Trophoblast cell (in vitro differentiated cells and primary cell): Measurements from ENCODE around the gene OLFM2. TPM values are rescaled to one million over a fixed set of nuclear protein-coding genes. Genes with fewer than 3 reads are reported as not detected.

Source experiments
- DNase-seq, 2 donors: peaks; one replicate each; pipeline ENCODE4 v3.0.0-alpha.2; 2016
- H2AFZ ChIP-seq: 2 replicates; pipeline ENCODE4 v1.6.1; 2013; ENCODE audit warnings: low read length, moderate library complexity, mild to moderate bottlenecking; ENCODE audit not compliant: insufficient read depth, poor library complexity
- H2AK5ac ChIP-seq: 2 replicates; pipeline ENCODE4 v1.6.1; 2013; ENCODE audit warnings: mild to moderate bottlenecking, low read length
- H2BK120ac ChIP-seq: 2 replicates; pipeline ENCODE4 v1.6.1; 2013; ENCODE audit warnings: low read length, mild to moderate bottlenecking, moderate library complexity; ENCODE audit not compliant: insufficient read depth, poor library complexity
- H2BK12ac ChIP-seq: 2 replicates; pipeline ENCODE4 v1.6.1; 2013; ENCODE audit warnings: mild to moderate bottlenecking, low read length, moderate library complexity
- H2BK5ac ChIP-seq: 2 replicates; pipeline ENCODE4 v1.6.1; 2013; ENCODE audit warnings: low read length, low read depth, moderate library complexity, mild to moderate bottlenecking; ENCODE audit not compliant: poor library complexity
- H3K14ac ChIP-seq: 2 replicates; pipeline ENCODE4 v1.6.1; 2013; ENCODE audit warnings: mild to moderate bottlenecking, low read length
- H3K18ac ChIP-seq: 2 replicates; pipeline ENCODE4 v1.6.1; 2013; ENCODE audit warnings: mild to moderate bottlenecking, low read length
- H3K23ac ChIP-seq: 2 replicates; pipeline ENCODE4 v1.6.1; 2013; ENCODE audit warnings: low read length
- H3K27ac ChIP-seq: 2 replicates; pipeline ENCODE4 v1.5.1; 2013; ENCODE audit warnings: low read depth, mild to moderate bottlenecking, inconsistent platforms, low read length, moderate library complexity
- H3K27me3 ChIP-seq: 2 replicates; pipeline ENCODE4 v1.6.1; 2013; ENCODE audit warnings: inconsistent platforms, mild to moderate bottlenecking, low read length, moderate library complexity; ENCODE audit not compliant: insufficient read depth
- H3K36me3 ChIP-seq, 2 experiments: 1 replicate in 1 of 2; 2 replicates in 1 of 2; pipeline ENCODE4 v1.6.1; 2013; ENCODE audit warnings: low read length in 2 of 2, mild to moderate bottlenecking in 2 of 2, moderate library complexity in 1 of 2; ENCODE audit not compliant: insufficient read depth in 2 of 2, control insufficient read depth in 1 of 2
- H3K4ac ChIP-seq: 2 replicates; pipeline ENCODE4 v1.6.1; 2013; ENCODE audit warnings: low read depth, mild to moderate bottlenecking, low read length, moderate library complexity
- H3K4me1 ChIP-seq, 2 experiments: 1 replicate in 1 of 2; 2 replicates in 1 of 2; pipeline ENCODE4 v1.6.1; 2013; ENCODE audit warnings: low read length in 2 of 2, mild to moderate bottlenecking in 2 of 2, moderate library complexity in 1 of 2; ENCODE audit not compliant: insufficient read depth in 2 of 2, control insufficient read depth in 1 of 2
- H3K4me2 ChIP-seq: 2 replicates; pipeline ENCODE4 v1.6.1; 2013; ENCODE audit warnings: inconsistent platforms, mild to moderate bottlenecking, low read length, moderate library complexity
- H3K4me3 ChIP-seq: 2 replicates; pipeline ENCODE4 v1.5.1; 2013; ENCODE audit warnings: mild to moderate bottlenecking, low read depth, low read length, inconsistent platforms
- H3K79me1 ChIP-seq: one replicate; pipeline ENCODE4 v1.6.1; 2013; ENCODE audit warnings: low read length
- H3K79me2 ChIP-seq: 2 replicates; pipeline ENCODE4 v1.6.1; 2013; ENCODE audit warnings: low read length, mild to moderate bottlenecking; ENCODE audit not compliant: control insufficient read depth, insufficient read depth, poor library complexity
- H3K9ac ChIP-seq: 2 replicates; pipeline ENCODE4 v1.6.1; 2013; ENCODE audit warnings: mild to moderate bottlenecking, low read length
- H3K9me3 ChIP-seq: 2 replicates; pipeline ENCODE4 v1.6.1; 2013; ENCODE audit warnings: low read depth, mild to moderate bottlenecking, control low read depth, inconsistent platforms, low read length; ENCODE audit not compliant: insufficient read depth
- H4K12ac ChIP-seq: 2 replicates; pipeline ENCODE4 v1.6.1; 2013; ENCODE audit warnings: low read depth, mild to moderate bottlenecking, low read length, moderate library complexity
- H4K8ac ChIP-seq: 2 replicates; pipeline ENCODE4 v1.6.1; 2013; ENCODE audit warnings: low read depth, mild to moderate bottlenecking, low read length, moderate library complexity
- H4K91ac ChIP-seq: one replicate; pipeline ENCODE4 v1.6.1; 2013; ENCODE audit warnings: low read depth, mild to moderate bottlenecking, low read length, moderate library complexity
- WGBS: extraction: QIAGEN DNeasy Blood & Tissue Kit; methylation state at CpG from one replicate; pipeline ENCODE4 v1.1.7; 2013; ENCODE audit warnings: missing lambda C conversion rate; ENCODE audit not compliant: insufficient read length, insufficient coverage; ENCODE audit errors: extremely low coverage; 5-methylcytosine and 5-hydroxymethylcytosine counted together
- polyA plus RNA-seq: library from polyadenylated mRNA; stranded (reverse); fragments of 200-250 nt; gene quantifications from 2 replicates; pipeline ENCODE4 v1.2.3, GENCODE V29; 2013

OLFM2 gene
- polyA plus RNA-seq, result 14.6 and 15.9 TPM in 2 replicates

- Histone ChIP-seq H3K4me3 (peak within 1 kb of the TSS; percentile 69), H3K79me1 (peaks cover 2% of the 10 kb centered on the region), H2BK120ac (no peak within 1 kb of the TSS), H3K23ac (peak within 1 kb of the TSS; percentile 49), H3K27ac (no peak within 1 kb of the TSS), H4K91ac (peak within 1 kb of the TSS; percentile 51), H3K9ac (no peak within 1 kb of the TSS), H4K12ac (peak within 1 kb of the TSS; percentile 71), H3K79me2 (no peaks in the 10 kb centered on the region), H3K36me3 (no peaks in the 10 kb centered on the region), H3K14ac (no peak within 1 kb of the TSS), H3K4me2 (peak within 1 kb of the TSS; percentile 69), H2BK5ac (no peak within 1 kb of the TSS), H4K8ac (peak within 1 kb of the TSS; percentile 55), H3K18ac (no peak within 1 kb of the TSS), H3K27me3 (peaks cover 10% of the 10 kb centered on the region), H3K4ac (no peak within 1 kb of the TSS), H2BK12ac (no peak within 1 kb of the TSS), H3K9me3 (peaks cover 2% of the 10 kb centered on the region), H2AFZ (peak within 1 kb of the TSS; percentile 89), H3K4me1 (peaks cover 6% of the 10 kb centered on the region in 2 experiments), H2AK5ac (no peak within 1 kb of the TSS)
- no peak for DNase-seq
- no CpG with 5 or more reads among the region's 62 CpGs for WGBS
Observed at GRCh38 chr19:9936326-9937000, at the start of gene OLFM2. Gene OLFM2 (minus strand): TSS chr19:9936515. CDS start chr19:9936366, 149 bp downstream.

DNA sequence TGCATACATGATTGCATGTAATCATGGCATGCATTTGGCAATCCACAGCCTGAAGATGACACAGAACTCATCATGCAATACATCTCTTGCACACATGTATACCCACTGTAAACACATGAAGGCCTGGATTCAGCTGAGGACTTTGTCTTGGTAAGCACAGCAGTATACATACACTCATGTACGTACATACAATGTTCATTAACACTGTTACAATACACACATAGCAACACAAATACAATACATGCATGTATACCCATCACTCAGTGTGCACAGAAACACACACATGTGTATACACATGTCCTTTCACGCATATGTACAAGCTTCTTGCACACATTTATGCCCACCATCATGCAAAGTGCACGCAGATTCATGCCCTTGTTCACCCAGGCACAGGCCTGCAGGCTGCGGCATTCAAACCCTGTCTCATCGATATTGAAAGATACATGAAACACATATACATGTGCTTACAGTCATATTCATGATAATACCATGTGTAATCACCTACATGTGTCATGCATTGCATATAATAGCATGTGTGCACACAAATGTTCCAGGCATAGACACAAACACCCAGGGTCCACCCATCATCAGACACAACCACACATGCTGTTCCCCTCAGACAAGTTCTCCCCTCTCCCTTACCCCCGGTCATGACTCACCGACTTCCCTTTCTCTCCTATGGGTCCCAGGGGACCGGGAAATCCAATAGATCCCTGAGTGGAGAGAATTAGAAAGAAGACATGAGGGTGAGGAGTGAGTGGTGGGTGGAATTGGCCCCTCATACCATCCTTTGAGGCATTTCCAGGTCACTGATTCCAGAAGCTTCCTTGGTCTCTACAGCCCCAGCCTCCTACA lies 45.3 kb upstream of the OLFM2 start:
- Histone ChIP-seq H3K18ac (no peak overlapping the region), H4K91ac (no peak overlapping the region), H4K8ac (no peak overlapping the region), H3K9ac (no peak overlapping the region), H4K12ac (no peak overlapping the region), H3K27ac (no peak overlapping the region), H3K36me3 (no peaks in the 10 kb centered on the region), H2BK5ac (no peak overlapping the region), H3K4me3 (no peak overlapping the region), H2BK120ac (no peak overlapping the region), H3K4me2 (no peak overlapping the region), H3K79me2 (no peaks in the 10 kb centered on the region), H3K14ac (no peak overlapping the region), H2BK12ac (no peak overlapping the region), H2AK5ac (no peak overlapping the region), H3K9me3 (peaks cover 3% of the 10 kb centered on the region), H3K4me1 (no peaks in the 10 kb centered on the region), H3K23ac (no peak overlapping the region), H3K79me1 (no peaks in the 10 kb centered on the region), H3K27me3 (no peaks in the 10 kb centered on the region), H2AFZ (no peak overlapping the region), H3K4ac (no peak overlapping the region)
- no CpG with 5 or more reads among the region's 8 CpGs for WGBS
- DNase-seq, result no peak

GRCh38 chr19:9972103-9972502 lies 35.8 kb upstream of the OLFM2 start:
- Histone ChIP-seq H3K36me3 (no peaks in the 10 kb centered on the region), H3K4me1 (no peaks in the 10 kb centered on the region), H3K4me3 (no peak overlapping the region), H3K4me2 (no peak overlapping the region), H2BK12ac (no peak overlapping the region), H3K9ac (no peak overlapping the region), H2AK5ac (no peak overlapping the region), H4K91ac (no peak overlapping the region), H3K27ac (no peak overlapping the region), H3K18ac (no peak overlapping the region), H3K79me1 (no peaks in the 10 kb centered on the region), H2BK5ac (no peak overlapping the region), H2AFZ (no peak overlapping the region), H3K27me3 (peaks cover 4% of the 10 kb centered on the region), H2BK120ac (no peak overlapping the region), H4K8ac (no peak overlapping the region), H3K14ac (no peak overlapping the region), H3K4ac (no peak overlapping the region), H4K12ac (no peak overlapping the region), H3K79me2 (no peaks in the 10 kb centered on the region), H3K23ac (no peak overlapping the region), H3K9me3 (peaks cover 3% of the 10 kb centered on the region)
- DNase-seq, result no peak
- 88% methylated on average over 5 of the region's 6 CpGs for WGBS

GRCh38 chr19:9971166-9971897 lies 35.0 kb upstream of the OLFM2 start:
- no peak overlapping the region for H4K12ac ChIP-seq

More at GRCh38 chr19:9971166-9971897, 35.0 kb upstream of the OLFM2 start:
- no CpG with 5 or more reads among the region's 15 CpGs for WGBS
- no peak overlapping the region for H3K4me2 ChIP-seq
- H4K91ac ChIP-seq, result no peak overlapping the region
- H2BK12ac ChIP-seq, result no peak overlapping the region
- no peak overlapping the region for H3K4ac ChIP-seq
- H3K4me3 ChIP-seq, result no peak overlapping the region
- H3K9me3 ChIP-seq, result peaks cover 3% of the 10 kb centered on the region
- no peak for DNase-seq
- no peak overlapping the region for H2BK120ac ChIP-seq
- H4K8ac ChIP-seq, result no peak overlapping the region
- H3K79me2 ChIP-seq, result no peaks in the 10 kb centered on the region
- H3K27ac ChIP-seq, result no peak overlapping the region
- H3K18ac ChIP-seq, result no peak overlapping the region
- H3K36me3 ChIP-seq, result no peaks in the 10 kb centered on the region
- no peak overlapping the region for H2AK5ac ChIP-seq
- H2AFZ ChIP-seq, result no peak overlapping the region
- no peak overlapping the region for H3K9ac ChIP-seq
- peaks cover 6% of the 10 kb centered on the region for H3K27me3 ChIP-seq
- H3K4me1 ChIP-seq, result no peaks in the 10 kb centered on the region
- H3K23ac ChIP-seq, result no peak overlapping the region
- H2BK5ac ChIP-seq, result no peak overlapping the region
- no peaks in the 10 kb centered on the region for H3K79me1 ChIP-seq
- H3K14ac ChIP-seq, result no peak overlapping the region
